Upper lobe of right lung (tissue), 1 donor: ENCODE results near the gene AK2. TPM values are rescaled to one million over a fixed set of nuclear protein-coding genes. Genes with fewer than 3 reads are reported as not detected.

Source experiments
- ATAC-seq: fragments of 200-7000 bp; cut with Tn5 transposase; one replicate; pipeline ENCODE4 v1.9.1; 2020; ENCODE audit warnings: mild to moderate bottlenecking, moderate library complexity
- DNase-seq: peaks from one replicate; pipeline ENCODE4 v3.0.0-alpha.2; 2020
- H3K27ac ChIP-seq: fragments of 200-600 bp; one replicate; pipeline ENCODE4 v1.8.0; 2022
- H3K27me3 ChIP-seq: fragments of 200-600 bp; one replicate; pipeline ENCODE4 v1.8.0; 2022; ENCODE audit warnings: mild to moderate bottlenecking
- H3K36me3 ChIP-seq: fragments of 200-600 bp; one replicate; pipeline ENCODE4 v1.8.0; 2022
- H3K4me1 ChIP-seq: fragments of 200-600 bp; one replicate; pipeline ENCODE4 v1.8.0; 2022
- H3K4me3 ChIP-seq: fragments of 200-600 bp; one replicate; pipeline ENCODE4 v1.8.0; 2022; ENCODE audit warnings: mild to moderate bottlenecking
- H3K9me3 ChIP-seq: fragments of 200-600 bp; one replicate; pipeline ENCODE4 v1.8.0; 2022
- intact Hi-C: fragments of 100-400 bp; cut with DNase I; formaldehyde crosslinking; loops from one replicate; pipeline ENCODE4 v1.11.0; 2022
- total RNA-seq: library from RNA; stranded (reverse); fragmentation: NEBNext Ultra II Directional; extraction: Animal tissue kit (Norgen Biotek cat#: 25700); gene quantifications from one replicate; pipeline ENCODE4 v1.2.1, GENCODE V29; 2021
- TF ChIP-seq, protein P1 (sequence below): fragments of 200-600 bp; IDR thresholded peaks from one replicate; pipeline ENCODE4 v1.8.0; 2022; ENCODE audit warnings: antibody characterized with exemption
- donor health status: DM: no; HTN: yes; CAD: no; lungs with severe emphysema.

Gene AK2
- total RNA-seq, 1 donor from 2014 or later = 106 TPM

DNA sequence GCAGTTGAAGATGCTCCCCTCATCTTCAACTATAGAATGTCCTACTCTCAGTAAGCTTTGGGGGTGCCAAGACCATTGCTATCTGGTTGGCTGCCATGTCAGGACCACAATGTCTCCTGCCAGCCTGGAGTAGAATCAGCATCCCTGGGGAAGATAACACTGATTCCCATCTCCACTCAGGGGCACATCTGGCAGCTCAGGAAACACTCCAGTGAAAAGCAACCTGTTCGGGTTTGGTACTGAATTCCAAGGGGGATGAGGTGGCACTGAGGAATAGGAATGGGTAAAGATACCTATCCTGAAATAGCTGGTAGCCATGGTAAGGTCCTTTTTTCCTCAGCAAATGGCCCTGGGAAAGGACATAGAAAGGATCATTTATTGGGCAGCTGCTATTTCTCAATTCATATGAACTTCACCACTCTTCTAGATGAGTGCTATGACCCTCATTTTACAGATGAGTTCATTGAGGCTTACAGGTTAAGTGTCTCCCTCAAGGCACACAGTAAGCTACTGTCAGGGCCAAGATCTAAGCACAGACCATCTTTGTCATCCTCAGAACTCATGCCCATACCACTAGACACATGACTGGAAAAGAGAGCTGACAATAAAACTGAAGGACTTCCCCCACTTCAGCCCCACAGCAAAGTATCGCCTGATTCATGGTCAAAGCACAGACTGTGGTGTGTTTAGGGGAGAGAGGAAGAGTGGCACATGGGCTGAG lies 31.4 kb downstream of the AK2 start:
- intact Hi-C loops = no loop called here
- no peak overlapping the region for H3K27ac ChIP-seq
- H3K4me3 ChIP-seq = no peak overlapping the region
- no peaks in the 10 kb centered on the region for H3K27me3 ChIP-seq
- peaks cover 17% of the 10 kb centered on the region for H3K36me3 ChIP-seq
- TF ChIP-seq, protein P1, sequence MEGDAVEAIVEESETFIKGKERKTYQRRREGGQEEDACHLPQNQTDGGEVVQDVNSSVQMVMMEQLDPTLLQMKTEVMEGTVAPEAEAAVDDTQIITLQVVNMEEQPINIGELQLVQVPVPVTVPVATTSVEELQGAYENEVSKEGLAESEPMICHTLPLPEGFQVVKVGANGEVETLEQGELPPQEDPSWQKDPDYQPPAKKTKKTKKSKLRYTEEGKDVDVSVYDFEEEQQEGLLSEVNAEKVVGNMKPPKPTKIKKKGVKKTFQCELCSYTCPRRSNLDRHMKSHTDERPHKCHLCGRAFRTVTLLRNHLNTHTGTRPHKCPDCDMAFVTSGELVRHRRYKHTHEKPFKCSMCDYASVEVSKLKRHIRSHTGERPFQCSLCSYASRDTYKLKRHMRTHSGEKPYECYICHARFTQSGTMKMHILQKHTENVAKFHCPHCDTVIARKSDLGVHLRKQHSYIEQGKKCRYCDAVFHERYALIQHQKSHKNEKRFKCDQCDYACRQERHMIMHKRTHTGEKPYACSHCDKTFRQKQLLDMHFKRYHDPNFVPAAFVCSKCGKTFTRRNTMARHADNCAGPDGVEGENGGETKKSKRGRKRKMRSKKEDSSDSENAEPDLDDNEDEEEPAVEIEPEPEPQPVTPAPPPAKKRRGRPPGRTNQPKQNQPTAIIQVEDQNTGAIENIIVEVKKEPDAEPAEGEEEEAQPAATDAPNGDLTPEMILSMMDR = no peak
- no peaks in the 10 kb centered on the region for H3K9me3 ChIP-seq
- peaks cover 54% of the 10 kb centered on the region for H3K4me1 ChIP-seq
- no peak for ATAC-seq
- no peak for DNase-seq

DNA sequence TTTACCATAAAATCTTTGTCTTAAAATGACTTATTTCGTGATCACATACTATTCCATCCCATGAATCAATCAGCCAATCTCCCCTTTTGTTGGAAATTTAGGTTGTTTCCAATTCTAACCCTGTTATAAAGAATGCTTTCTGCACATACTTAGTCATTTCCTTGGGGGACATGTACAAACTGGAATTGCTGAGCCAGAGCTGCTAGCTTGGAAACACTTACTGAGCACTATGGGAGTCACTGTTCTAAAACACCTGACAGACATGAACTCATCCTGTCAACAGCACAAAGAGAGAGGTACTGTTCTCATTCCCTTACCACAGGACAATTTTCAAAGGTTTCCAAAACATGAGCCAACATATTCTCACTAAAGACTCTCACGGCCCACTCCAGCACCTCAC lies 32.1 kb downstream of the AK2 start:
- Histone ChIP-seq H3K4me1 (peaks cover 48% of the 10 kb centered on the region), H3K9me3 (no peaks in the 10 kb centered on the region), H3K4me3 (no peak overlapping the region), H3K27ac (no peak overlapping the region), H3K27me3 (no peaks in the 10 kb centered on the region), H3K36me3 (peaks cover 17% of the 10 kb centered on the region)
- TF ChIP-seq, protein P1 = no peak
- no peak for ATAC-seq
- DNase-seq = no peak
- intact Hi-C loops = no loop called here

DNA sequence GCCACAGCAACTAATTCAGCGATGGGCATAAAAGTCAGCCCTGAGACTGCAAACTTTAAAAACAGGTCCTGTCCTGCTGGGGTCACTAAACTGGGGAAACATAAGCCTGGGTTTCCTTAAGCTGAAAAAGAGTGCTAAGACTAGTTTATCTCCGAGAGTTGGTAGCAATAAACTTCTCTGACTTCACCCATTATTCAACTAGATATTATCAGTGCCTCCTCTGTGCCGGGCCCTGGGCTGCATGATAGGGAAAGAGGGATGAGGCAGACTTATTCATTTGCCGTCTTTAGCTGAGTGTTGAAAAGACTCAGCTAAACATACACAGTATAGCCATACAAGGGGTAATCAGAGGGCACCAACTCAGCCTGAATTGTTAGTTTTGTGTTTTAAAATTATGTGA lies 33.0 kb downstream of the AK2 start:
- no peak for ATAC-seq

DNA sequence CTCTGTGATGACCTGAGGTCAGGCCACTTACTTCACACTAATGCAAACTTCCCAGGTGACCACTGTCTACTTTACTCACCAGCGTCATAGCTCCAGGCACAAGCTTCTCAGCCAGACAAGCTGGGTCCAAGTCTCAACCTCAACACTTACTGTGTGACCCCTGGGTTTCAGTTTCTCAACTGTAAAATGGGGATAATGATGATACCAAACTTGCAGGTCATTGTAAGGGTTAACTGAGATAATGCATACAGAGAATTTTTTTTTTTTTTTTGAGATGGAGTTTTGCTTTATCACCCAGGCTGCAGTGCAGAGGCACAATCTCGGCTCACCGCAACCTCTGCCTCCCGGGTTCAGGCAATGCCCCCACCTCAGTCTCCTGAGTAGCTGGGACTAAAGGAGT lies 34.7 kb downstream of the AK2 start:
- no peaks in the 10 kb centered on the region for H3K36me3 ChIP-seq
- intact Hi-C loops = no loop called here
- no peak overlapping the region for H3K27ac ChIP-seq
- H3K27me3 ChIP-seq = no peaks in the 10 kb centered on the region
- H3K9me3 ChIP-seq = no peaks in the 10 kb centered on the region
- H3K4me1 ChIP-seq = peaks cover 52% of the 10 kb centered on the region
- DNase-seq (no peak), ATAC-seq (no peak)
- TF ChIP-seq, protein P1 = no peak
- H3K4me3 ChIP-seq = no peak overlapping the region

More for the DNA sequence above, 33.0 kb downstream of the AK2 start:
- Histone ChIP-seq H3K4me1 (peaks cover 46% of the 10 kb centered on the region), H3K4me3 (no peak overlapping the region), H3K27me3 (no peaks in the 10 kb centered on the region), H3K27ac (no peak overlapping the region), H3K36me3 (peaks cover 11% of the 10 kb centered on the region), H3K9me3 (no peaks in the 10 kb centered on the region)
- intact Hi-C loops = no loop called here
- DNase-seq = no peak
- TF ChIP-seq, protein P1 = no peak

DNA sequence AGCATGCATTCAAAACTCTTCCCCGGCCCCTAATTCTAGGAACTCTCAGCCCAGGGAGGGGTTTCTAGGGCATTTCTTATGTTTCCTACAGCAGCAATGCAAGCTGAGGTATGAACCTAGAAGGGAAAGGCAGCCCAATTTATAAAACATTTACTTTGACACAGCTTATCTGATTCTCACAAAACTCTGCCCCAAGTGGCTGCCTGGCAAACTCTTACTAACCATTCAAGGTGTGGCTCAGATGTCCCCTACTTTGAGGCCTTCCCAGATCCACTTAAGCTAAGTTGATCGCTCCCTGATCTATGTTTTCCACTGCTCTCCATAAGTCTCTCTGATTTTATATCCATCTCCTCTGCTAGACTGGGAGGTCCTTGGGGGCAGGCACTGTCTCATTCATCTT lies 35.4 kb downstream of the AK2 start:
- Histone ChIP-seq H3K4me1 (peaks cover 47% of the 10 kb centered on the region), H3K27me3 (no peaks in the 10 kb centered on the region), H3K9me3 (no peaks in the 10 kb centered on the region), H3K27ac (no peak overlapping the region), H3K36me3 (no peaks in the 10 kb centered on the region), H3K4me3 (no peak overlapping the region)
- ATAC-seq (no peak), DNase-seq (no peak)
- intact Hi-C loops = no loop called here
- TF ChIP-seq, protein P1 = no peak
